ENCODE measurements around the gene FAM181B.

FAM181B gene

DNA sequence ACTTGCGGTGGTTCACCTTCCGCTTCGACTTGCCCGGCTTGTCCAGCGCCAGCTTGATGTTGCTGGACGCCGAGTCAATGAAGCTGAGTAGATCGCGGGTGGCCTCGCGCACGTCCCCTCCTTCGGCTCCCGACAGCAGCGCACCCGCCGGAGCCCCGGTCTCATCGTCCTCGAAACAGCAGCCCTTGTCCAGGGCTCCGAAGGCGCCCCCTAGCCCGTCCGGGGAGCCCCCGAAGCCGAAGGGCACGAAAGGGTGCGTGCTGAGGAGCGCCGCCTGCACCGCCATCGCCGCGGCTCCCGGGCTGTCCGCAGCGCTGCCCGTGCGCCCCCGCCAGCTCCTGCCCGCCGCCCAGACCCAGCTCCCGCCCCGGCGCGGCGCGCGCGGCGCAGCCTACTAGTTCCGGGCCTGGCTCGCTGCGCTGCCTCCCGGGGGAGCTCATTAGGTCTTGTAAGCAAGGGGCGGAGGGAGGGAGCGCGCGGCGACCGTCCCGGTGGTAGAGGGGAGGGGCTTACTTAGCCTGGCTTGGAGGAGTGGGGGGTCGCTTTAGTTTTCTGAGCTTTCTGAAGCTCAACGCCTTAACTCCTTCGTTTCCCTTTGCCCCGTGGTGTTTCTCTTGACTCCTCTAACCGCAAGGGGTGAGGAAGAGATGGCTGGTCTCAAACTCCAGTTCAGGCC lies at the start of gene FAM181B:
FAM181B (minus strand) TSS at position 421 of the 676 bp plus-strand sequence; CDS start at position 286, 135 bp downstream.
- DNase-seq: peak; percentile 47

DNA sequence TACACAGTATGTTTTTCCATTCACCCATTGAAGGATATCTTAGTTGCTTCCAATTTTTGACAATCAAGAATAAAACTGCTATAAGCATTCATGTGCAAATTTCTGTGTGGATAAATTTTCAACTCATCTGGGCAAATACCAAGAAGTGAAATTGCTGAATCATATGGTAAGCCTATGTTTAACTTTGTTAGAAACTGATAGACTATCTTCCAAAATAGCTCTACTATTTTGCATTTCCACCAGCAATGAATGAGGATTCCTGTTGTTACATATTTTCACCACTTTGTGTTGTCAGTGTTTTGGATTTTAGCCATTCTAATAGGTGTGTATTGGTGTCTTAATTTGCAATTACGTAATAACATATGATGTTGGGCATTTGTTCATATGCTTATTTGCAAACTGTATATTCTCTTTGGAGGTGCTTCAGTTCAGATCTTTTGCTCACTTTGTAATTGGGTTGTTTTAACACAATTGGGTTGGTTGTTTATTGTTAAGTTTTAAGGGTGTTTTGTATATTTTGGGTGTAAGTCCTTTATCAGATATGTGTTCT lies 49.2 kb upstream of the FAM181B start:
- no peak for DNase-seq

- no peak for DNase-seq
Measured at GRCh38 chr11:82778776-82779175, 45.1 kb upstream of the FAM181B start.

DNA sequence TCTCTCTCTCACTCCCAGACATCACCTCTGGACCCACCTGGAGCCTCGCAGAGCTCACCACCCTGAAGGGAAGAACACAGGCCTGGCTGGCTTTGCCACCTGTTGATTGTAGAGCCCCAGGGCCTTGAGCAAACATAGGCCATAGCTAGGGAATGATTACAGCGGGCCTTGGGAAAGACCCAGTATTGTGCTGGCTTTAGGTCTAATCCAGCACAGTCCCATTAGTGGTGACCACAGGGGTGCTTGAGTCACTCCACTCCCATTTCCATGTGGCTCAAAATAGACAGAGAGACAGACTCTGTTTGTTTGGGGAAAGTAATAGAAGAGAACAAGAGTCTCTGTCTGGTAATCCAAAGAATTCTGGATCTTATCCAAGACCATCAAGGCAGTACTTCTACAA lies 42.7 kb upstream of the FAM181B start:
- DNase-seq: no peak

GRCh38 chr11:82775736-82776346 lies 42.2 kb upstream of the FAM181B start:
- DNase-seq: no peak

GRCh38 chr11:82775218-82775617 lies 41.6 kb upstream of the FAM181B start:
- DNase-seq: no peak

- no peak for DNase-seq
Measured at GRCh38 chr11:82771781-82772180, 38.1 kb upstream of the FAM181B start.

GRCh38 chr11:82767123-82767522 lies 33.5 kb upstream of the FAM181B start:
- DNase-seq: no peak

DNA sequence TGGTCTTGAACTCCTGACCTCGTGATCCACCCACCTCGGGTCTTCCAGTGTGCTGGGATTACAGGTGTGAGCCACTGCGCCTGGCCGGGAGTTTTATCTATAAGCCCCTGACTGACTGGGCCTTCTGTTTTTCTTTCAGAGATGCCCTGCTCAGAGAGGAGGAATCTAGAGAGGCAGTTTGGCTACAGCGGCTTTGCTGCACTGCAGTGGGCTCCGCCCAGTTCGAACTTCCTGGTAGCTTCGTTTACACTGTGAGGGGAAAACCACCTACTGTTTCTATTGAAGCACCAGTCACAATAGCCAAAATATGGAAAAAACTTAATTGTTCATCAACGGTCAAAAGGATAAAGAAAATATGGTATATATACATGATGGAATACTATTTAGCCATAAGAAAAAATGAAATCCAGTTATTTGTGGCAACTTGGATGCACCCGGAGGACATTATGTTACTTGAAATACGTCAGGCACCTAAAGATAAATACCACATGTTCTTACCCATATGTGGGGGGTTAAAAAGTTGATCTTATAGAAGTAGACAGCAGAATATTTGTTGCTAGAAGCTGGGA lies 31.9 kb upstream of the FAM181B start:
- DNase-seq: no peak

DNA sequence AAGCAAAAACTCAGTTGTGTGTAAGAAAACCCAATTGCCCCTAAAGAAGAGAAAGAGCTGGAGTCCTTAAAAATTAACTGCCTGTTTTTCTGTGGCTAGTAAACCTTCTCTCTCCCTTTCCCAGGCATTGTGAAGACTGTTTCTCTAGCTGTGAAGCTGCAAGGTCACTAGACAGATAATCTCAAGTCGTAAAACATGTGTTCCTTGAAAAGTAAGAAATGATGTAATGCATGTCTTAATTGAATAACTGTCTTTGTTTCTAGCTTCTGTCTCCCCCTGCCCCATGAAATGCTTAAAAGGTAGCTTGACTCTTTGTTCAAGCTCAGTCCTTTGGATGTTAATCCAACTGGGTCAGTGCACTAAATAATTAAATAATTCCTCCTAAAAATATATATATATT lies 29.5 kb upstream of the FAM181B start:
- DNase-seq: no peak

GRCh38 chr11:82759649-82760048 lies 26.0 kb upstream of the FAM181B start:
- no peak for DNase-seq

DNA sequence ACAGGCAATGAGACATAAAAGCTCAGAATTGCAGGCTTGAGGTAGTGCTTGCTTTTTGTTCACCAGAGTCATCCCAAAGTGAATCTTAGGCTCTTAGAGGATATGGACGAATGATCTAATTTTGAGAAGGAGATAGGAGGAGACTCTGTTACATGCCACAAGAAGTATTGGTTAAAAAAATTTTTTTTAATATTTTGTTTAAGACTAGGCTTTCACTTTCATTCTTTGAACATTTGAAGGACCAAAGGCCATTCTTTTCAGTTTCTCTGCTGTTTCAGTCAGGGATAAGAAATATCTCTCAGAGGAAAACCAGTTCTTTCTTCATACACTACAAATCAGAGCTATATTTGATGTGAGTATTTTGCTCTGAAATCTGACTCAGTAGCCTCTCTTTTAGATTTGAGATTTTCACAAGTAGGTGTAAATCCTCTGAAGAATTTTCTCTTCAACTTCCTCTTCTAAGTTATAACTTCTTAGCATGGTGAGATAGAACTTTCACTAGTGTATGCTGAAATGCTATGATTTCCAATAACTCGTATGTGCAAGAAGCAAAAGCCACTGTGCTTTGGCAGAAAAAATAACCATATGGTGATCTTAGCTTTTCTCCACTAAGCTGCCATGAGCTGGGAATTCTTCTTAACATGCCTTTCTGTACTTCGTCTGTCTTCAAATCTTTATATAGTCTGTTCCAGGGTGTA lies 24.1 kb upstream of the FAM181B start:
- peak; percentile 8 for DNase-seq

- peak; percentile 37 for DNase-seq
Measured at GRCh38 chr11:82756765-82757639, 23.3 kb upstream of the FAM181B start.

GRCh38 chr11:82754410-82754809 lies 20.7 kb upstream of the FAM181B start:
- DNase-seq: no peak

DNA sequence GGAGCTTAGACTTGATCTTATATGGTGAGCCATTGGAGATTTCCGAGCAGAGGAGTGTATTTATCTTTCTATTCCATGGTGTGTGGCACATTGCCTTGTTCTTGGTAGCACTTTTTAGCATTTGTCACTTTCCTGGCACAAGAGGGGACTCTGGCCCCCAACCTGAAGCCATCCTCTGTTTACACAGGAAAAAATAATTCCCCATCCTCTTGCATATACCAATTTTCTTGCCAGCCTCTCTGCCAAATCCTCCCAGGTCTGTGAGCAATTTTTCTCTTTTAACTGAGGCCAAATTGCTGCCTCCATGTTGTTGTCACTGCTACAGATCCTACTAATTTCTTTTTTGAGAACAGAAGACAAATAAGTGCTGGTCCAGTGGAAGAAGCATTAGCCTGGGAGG lies 20.3 kb upstream of the FAM181B start:
- DNase-seq: no peak

GRCh38 chr11:82752801-82753200 lies 19.1 kb upstream of the FAM181B start:
- DNase-seq: no peak

- DNase-seq: no peak
Measured at GRCh38 chr11:82750643-82751139, 17.0 kb upstream of the FAM181B start.

GRCh38 chr11:82747471-82747870 lies 13.8 kb upstream of the FAM181B start:
- DNase-seq: no peak

DNA sequence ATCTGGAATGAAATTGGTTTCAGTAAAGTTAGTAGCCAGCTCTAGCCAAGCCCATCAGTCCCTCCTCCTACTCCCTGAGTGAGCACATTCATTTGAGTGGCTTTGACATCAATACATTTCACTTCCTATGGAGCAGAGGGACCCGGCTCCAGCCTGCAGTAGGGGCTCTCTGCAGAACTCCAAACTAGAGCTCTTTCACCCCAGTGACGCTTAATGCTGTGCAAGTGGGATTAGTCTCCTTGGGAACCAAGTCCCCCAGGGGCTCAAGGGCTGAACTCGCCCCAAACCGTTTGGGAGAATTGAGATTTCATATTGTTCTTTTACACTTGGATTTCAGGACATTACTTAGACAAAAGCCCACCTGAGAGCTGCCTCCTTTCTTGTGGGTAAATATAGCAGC lies 4.4 kb upstream of the FAM181B start:
- DNase-seq: no peak

DNA sequence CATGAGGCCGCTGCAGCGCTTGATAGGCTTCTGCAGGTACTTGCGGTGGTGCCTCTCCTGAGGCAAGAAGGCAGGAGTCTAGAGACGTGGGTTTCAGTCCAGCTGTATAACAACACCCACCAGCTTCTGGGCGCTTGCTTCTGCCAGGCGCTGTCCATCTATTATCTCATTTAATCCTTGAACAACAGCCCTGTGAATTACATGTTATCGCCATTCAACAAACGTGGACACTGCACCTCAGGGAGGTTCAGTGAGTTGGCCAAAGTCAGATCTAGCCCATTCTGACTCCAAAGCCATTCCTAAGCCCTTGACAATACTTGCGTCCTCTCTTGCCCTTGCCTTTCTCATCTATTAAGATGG lies 436 bp upstream of the FAM181B start:
- no peak for DNase-seq

DNA sequence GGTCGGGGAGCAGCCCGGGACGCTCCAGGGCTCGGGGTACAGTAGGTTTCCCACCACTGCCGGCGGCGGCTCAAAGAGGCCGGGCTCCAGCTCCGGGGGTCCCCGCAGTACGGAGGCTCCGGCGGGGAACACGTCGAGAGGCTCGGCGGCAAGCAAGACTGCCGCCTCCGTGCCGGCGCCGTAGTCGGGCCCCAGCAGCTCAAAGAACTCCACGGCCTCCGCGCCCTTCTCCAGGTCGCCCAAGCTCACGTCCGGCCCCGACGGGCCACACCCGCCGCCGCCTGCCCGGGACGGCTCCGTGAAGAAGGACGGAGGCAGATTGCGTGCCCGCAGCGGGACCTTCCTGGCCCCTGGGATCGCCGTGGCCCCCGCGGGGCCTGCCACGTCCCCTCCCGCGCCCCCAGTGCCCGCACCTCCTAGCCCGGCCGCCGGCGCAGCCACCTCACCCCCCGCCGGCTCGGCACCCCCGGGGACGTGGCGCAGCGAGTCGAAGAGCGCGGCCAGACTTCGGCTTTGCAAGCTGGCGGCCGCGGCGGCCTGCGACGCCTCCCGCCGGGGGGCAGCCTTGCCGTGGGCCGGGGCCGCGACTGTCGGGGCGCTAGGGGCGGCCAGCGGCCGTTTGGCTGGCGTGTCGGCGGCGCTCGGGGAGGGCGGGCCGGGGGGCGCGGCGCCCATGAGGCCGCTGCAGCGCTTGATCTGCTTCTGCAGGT lies 775 bp downstream of the FAM181B start:
- no peak for DNase-seq

GRCh38 chr11:82732348-82732733 lies 1.3 kb downstream of the FAM181B start:
- no peak for DNase-seq

Data from NCI-H1694 treated with DMSO at 0.1 percent for 48 hours (cell line).